ENCODE data around the gene SENP2. TPM values are rescaled to one million over a fixed set of nuclear protein-coding genes. Genes with fewer than 3 reads are reported as not detected.
A peak's percentile ranks its signal among the peaks of the same experiment; 100 is the strongest.

The SENP2 gene
- total and polyA plus RNA-seq, 10 donors: 4.8 to 40.0 (median 23.9) TPM

DNA sequence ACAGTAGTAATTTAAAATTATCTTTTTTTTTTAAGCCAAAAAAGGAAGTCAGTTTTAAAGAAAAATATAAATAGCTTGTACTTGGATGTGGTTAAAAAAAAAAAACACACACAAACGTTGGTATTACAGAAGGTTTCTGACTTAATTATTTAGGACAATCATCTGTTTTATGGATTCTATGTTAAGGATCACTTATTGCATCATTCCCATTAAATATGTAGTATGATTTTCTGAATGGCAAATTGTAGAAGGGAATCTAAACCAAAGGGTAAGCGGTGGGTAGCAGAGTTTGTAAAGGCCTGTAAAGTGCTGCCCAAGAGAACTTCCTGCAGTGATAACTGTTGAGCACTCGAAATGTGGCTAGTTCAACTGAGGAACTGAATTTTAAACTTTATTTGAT lies 8.0 kb downstream of the SENP2 start:
- Histone ChIP-seq H3K4me1 (peaks cover 0 to 52% (median 25%) of the 10 kb centered on the region in 6 donors), H3K27me3 (replicated peaks in 1 of 7) (no peaks in the 10 kb centered on the region), H3K27ac (peak overlapping the region in 3 of 8 donors; percentile 6 to 70 (median 70)), H3K4me3 (no peak overlapping the region), H3K9me3 (no peaks in the 10 kb centered on the region), H3K36me3 (peaks cover 0 to 90% (median 26%) of the 10 kb centered on the region in 6 donors)
- WGBS, 5 donors: 33 to 52% (median 42%) methylated on average over 3 of the region's 3 CpGs
- intact Hi-C loops (cut with DNase I; ENCODE audit: low total_unique reads): no loop called here
- no peak for DNase-seq
- TF ChIP-seq, protein P1, sequence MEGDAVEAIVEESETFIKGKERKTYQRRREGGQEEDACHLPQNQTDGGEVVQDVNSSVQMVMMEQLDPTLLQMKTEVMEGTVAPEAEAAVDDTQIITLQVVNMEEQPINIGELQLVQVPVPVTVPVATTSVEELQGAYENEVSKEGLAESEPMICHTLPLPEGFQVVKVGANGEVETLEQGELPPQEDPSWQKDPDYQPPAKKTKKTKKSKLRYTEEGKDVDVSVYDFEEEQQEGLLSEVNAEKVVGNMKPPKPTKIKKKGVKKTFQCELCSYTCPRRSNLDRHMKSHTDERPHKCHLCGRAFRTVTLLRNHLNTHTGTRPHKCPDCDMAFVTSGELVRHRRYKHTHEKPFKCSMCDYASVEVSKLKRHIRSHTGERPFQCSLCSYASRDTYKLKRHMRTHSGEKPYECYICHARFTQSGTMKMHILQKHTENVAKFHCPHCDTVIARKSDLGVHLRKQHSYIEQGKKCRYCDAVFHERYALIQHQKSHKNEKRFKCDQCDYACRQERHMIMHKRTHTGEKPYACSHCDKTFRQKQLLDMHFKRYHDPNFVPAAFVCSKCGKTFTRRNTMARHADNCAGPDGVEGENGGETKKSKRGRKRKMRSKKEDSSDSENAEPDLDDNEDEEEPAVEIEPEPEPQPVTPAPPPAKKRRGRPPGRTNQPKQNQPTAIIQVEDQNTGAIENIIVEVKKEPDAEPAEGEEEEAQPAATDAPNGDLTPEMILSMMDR (IDR thresholded peaks at IDR 0.05 in 8 of 11, conservative IDR thresholded peaks at IDR 0.05 in 3 of 11): no peak

- WGBS, 5 donors: 36 to 62% (median 52%) methylated on average over 4 of the region's 4 CpGs
- peak overlapping the region in 7 of 8 donors; percentile 34 to 70 (median 59) for H3K27ac ChIP-seq
- H3K9me3 ChIP-seq: no peaks in the 10 kb centered on the region
- no peaks in the 10 kb centered on the region for H3K27me3 ChIP-seq (replicated peaks in 1 of 7)
- intact Hi-C loops (cut with DNase I; ENCODE audit: low total_unique reads): no loop called here
- peaks cover 0 to 41% (median 19%) of the 10 kb centered on the region in 6 donors for H3K4me1 ChIP-seq
- no peak for TF ChIP-seq POLR2AphosphoS5 (IDR thresholded peaks at IDR 0.05)
- no peak for TF ChIP-seq POLR2A (IDR thresholded peaks at IDR 0.05)
- TF ChIP-seq, protein P1 (IDR thresholded peaks at IDR 0.05 in 8 of 11, conservative IDR thresholded peaks at IDR 0.05 in 3 of 11): no peak
- DNase-seq: no peak
- H3K36me3 ChIP-seq: peaks cover 0 to 92% (median 29%) of the 10 kb centered on the region in 6 donors
- no peak overlapping the region for H3K4me3 ChIP-seq
These were observed 9.4 kb downstream of the SENP2 start for GRCh38 chr3:185595526-185595925.

DNA sequence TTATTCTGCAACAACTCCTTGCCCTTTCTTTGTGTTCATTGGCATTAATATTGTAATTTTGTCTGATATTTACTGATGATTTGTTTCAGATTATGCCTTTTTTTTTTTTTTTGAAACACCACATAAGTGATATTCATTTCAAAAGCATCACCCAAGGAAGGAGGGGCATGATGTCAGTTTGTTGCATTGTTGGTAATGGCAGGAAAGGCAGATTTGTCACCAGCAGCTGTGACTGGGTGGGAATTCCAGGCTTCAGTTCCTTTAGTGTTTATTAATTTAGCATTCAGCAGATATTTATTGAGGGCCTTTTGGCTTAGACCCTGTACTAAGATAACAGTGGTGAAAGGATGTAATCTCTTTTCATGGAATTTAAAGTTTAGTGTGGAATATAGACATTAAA lies 19.5 kb downstream of the SENP2 start:
- no peak for DNase-seq
- no peak for TF ChIP-seq POLR2AphosphoS5 (IDR thresholded peaks at IDR 0.05)
- H3K27ac ChIP-seq: no peak overlapping the region
- H3K9me3 ChIP-seq: no peaks in the 10 kb centered on the region
- intact Hi-C loops (cut with DNase I; ENCODE audit: low total_unique reads): no loop called here
- no peaks in the 10 kb centered on the region for H3K4me1 ChIP-seq
- H3K4me3 ChIP-seq: no peak overlapping the region
- H3K36me3 ChIP-seq: peaks cover 9 to 100% (median 75%) of the 10 kb centered on the region in 6 donors
- no peaks in the 10 kb centered on the region for H3K27me3 ChIP-seq (replicated peaks in 1 of 7)

- TF ChIP-seq POLR2AphosphoS5 (IDR thresholded peaks at IDR 0.05) (no peak), POLR2A (IDR thresholded peaks at IDR 0.05) (no peak)
- TF ChIP-seq, protein P1 (IDR thresholded peaks at IDR 0.05 in 8 of 11, conservative IDR thresholded peaks at IDR 0.05 in 3 of 11): no peak
- H3K4me1 ChIP-seq: no peaks in the 10 kb centered on the region
- H3K4me3 ChIP-seq: no peak overlapping the region
- DNase-seq: no peak
- peaks cover 9 to 100% (median 75%) of the 10 kb centered on the region in 6 donors for H3K36me3 ChIP-seq
- no peaks in the 10 kb centered on the region for H3K9me3 ChIP-seq
- H3K27me3 ChIP-seq (replicated peaks in 1 of 7): no peaks in the 10 kb centered on the region
- no peak overlapping the region for H3K27ac ChIP-seq
- intact Hi-C loops (cut with DNase I; ENCODE audit: low total_unique reads): no loop called here
- 84 to 92% (median 87%) methylated on average over 4 of the region's 4 CpGs for WGBS, 5 donors
These were observed 20.1 kb downstream of the SENP2 start for GRCh38 chr3:185606196-185606595.

DNA sequence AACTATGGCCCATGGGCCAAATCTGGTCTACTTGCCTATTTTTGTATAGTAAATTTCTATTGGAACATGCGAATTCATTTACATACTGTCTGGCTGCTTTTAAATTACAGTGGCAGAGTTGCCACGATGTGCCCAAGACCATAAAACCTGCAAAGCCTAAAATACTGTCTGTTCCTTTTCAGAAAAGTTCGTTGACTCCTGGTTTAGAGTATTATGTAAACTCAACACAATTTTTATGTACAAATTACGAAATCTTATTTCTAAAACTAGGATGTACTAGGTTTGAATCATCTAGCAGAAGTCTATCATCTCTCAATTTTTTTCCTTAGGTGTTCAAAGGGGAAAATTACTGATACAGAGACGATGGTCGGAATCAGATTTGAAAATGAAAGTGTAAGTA lies 26.9 kb downstream of the SENP2 start:
- H3K36me3 ChIP-seq: peaks cover 6 to 100% (median 96%) of the 10 kb centered on the region in 6 donors
- intact Hi-C loops (cut with DNase I; ENCODE audit: low total_unique reads): no loop called here
- DNase-seq: no peak
- no peaks in the 10 kb centered on the region for H3K9me3 ChIP-seq
- H3K27me3 ChIP-seq (replicated peaks in 1 of 7): no peaks in the 10 kb centered on the region
- no peak for TF ChIP-seq POLR2AphosphoS5 (IDR thresholded peaks at IDR 0.05)
- TF ChIP-seq, protein P1 (IDR thresholded peaks at IDR 0.05 in 8 of 11, conservative IDR thresholded peaks at IDR 0.05 in 3 of 11): no peak
- no peak for TF ChIP-seq POLR2A (IDR thresholded peaks at IDR 0.05)
- H3K4me1 ChIP-seq: no peaks in the 10 kb centered on the region
- 64 to 88% (median 77%) methylated on average over 6 of the region's 6 CpGs for WGBS, 5 donors
- H3K27ac ChIP-seq: peak overlapping the region in 2 of 8 donors; percentile 15 to 21
- H3K4me3 ChIP-seq: no peak overlapping the region
